Measurements from ENCODE around the gene C1orf232. TPM values are rescaled to one million over a fixed set of nuclear protein-coding genes. Genes with fewer than 3 reads are reported as not detected.

Gene C1orf232
- total and polyA plus RNA-seq, 8 donors = not detected

GRCh38 chr1:26166719-26167281 is 2.0 kb downstream of the C1orf232 start:
- intact Hi-C loops (cut with DNase I) = loop anchor here in 1 of 2 donors (10.0 kb wide), 1 partner anchor 132 kb away; no protein-coding TSS in a partner anchor
- peak in 1 of 4 donors; percentile 21 for DNase-seq
- TF ChIP-seq CTCF (IDR thresholded peaks at IDR 0.05) = no peak

GRCh38 chr1:26164861-26165842 is 3.6 kb downstream of the C1orf232 start:
- Histone ChIP-seq H3K4me3 (no peak overlapping the region), H3K27me3 (peaks cover 0 to 55% of the 10 kb centered on the region in 2 donors), H3K27ac (no peak overlapping the region), H3K4me1 (peaks cover under 1 to 38% of the 10 kb centered on the region in 2 donors), H3K9me3 (no peaks in the 10 kb centered on the region), H3K36me3 (no peaks in the 10 kb centered on the region)
- peak in 1 of 4 donors; percentile 41 for DNase-seq
- intact Hi-C loops (cut with DNase I) = loop anchor here in 1 of 2 donors (10.0 kb wide), 1 partner anchor 130 kb away; no protein-coding TSS in a partner anchor
- ATAC-seq = no peak
- no peak for TF ChIP-seq CTCF (IDR thresholded peaks at IDR 0.05)

More at GRCh38 chr1:26166719-26167281, 2.0 kb downstream of the C1orf232 start:
- no peaks in the 10 kb centered on the region for H3K9me3 ChIP-seq
- H3K4me3 ChIP-seq = no peak overlapping the region
- H3K36me3 ChIP-seq = peaks cover 0 to 3% of the 10 kb centered on the region in 2 donors
- ATAC-seq = no peak
- H3K27ac ChIP-seq = no peak overlapping the region
- H3K4me1 ChIP-seq = peaks cover 5 to 43% of the 10 kb centered on the region in 2 donors
- H3K27me3 ChIP-seq = peaks cover 0 to 38% of the 10 kb centered on the region in 2 donors

GRCh38 chr1:26164036-26164860 is 4.5 kb downstream of the C1orf232 start:
- Histone ChIP-seq H3K27ac (no peak overlapping the region), H3K27me3 (peaks cover 0 to 61% of the 10 kb centered on the region in 2 donors), H3K4me1 (peaks cover 0 to 32% of the 10 kb centered on the region in 2 donors), H3K4me3 (peak overlapping the region; percentile 24 to 25), H3K9me3 (no peaks in the 10 kb centered on the region), H3K36me3 (no peaks in the 10 kb centered on the region)
- intact Hi-C loops (cut with DNase I) = loop anchor here in 1 of 2 donors (10.0 kb wide), 1 partner anchor 129 kb away; no protein-coding TSS in a partner anchor
- ATAC-seq (peak; percentile 63), DNase-seq (peak in 2 of 4 donors; percentile 55 to 91)
- TF ChIP-seq CTCF (IDR thresholded peaks at IDR 0.05) = peak; percentile 60 to 77

- Histone ChIP-seq H3K27me3 (peaks cover 0 to 66% of the 10 kb centered on the region in 2 donors), H3K36me3 (no peaks in the 10 kb centered on the region), H3K27ac (no peak overlapping the region), H3K4me3 (peak overlapping the region; percentile 24 to 25), H3K9me3 (no peaks in the 10 kb centered on the region), H3K4me1 (peaks cover 0 to 30% of the 10 kb centered on the region in 2 donors)
- intact Hi-C loops (cut with DNase I) = loop anchor here in 1 of 2 donors (10.0 kb wide), 1 partner anchor 129 kb away; no protein-coding TSS in a partner anchor
- DNase-seq (no peak), ATAC-seq (no peak)
- TF ChIP-seq CTCF (IDR thresholded peaks at IDR 0.05) = no peak
Observed at GRCh38 chr1:26163684-26164035, 5.1 kb downstream of the C1orf232 start.

All from left lung (tissue), 10 donors.